NK-92 treated with Interleukin-12 subunit alpha and Interleukin-12 subunit beta, amount 100 ng/mL, for 24 hours (cell line): Measurements from ENCODE around the gene ENPEP.
A peak's percentile ranks its signal among the peaks of the same experiment; 100 is the strongest.
"Not testable (repeated sequence)": the region's sequence is repeated elsewhere in the genome, so short reads cannot be mapped to it uniquely, and the experiment has no call there.

Experiments used
- DNase-seq: peaks from one replicate; lab custom pipeline; 2025; lab: John Stamatoyannopoulos, UW

ENPEP gene

DNA sequence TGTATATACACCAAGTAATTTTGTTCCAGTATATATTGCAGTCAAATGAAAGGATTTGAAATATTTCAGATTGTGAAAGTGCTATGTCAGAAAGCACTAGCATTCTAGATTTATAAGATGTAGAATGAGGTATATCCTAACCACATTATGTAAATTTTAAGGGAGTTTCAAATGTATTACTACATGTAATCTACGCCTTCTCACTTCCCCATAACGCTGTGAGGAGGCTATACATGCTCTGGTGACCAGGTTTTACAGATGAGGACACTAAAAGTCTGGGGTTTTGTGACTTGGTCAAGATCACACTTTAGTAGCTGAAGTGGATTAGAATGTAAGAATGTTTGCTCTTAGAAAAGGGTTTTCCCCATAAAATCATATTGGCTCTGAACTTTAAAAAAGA, 8.1 kb downstream of the ENPEP start:
- DNase-seq, result no peak

DNA sequence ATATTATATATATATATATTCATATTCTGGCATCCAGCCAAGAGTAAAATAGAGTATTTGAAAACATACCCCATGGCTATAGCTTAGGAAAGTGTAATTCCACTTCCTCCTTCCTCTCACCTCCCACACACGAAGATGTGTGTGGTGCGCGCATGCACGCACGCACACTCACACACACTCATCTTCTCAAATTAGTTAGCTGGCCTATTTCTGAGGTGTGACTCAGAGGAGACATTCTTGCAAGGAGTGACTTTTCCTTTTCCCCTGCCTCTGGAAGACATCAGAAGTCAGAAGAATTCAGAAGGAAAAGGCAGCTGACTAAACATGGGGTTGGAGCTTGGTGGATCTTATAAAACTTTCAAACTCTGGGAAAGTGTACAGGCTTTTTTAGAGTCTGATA, 8.8 kb downstream of the ENPEP start:
- peak; percentile 3 for DNase-seq

- no peak for DNase-seq
These were observed 9.5 kb downstream of the ENPEP start for GRCh38 chr4:110485452-110485851.

DNA sequence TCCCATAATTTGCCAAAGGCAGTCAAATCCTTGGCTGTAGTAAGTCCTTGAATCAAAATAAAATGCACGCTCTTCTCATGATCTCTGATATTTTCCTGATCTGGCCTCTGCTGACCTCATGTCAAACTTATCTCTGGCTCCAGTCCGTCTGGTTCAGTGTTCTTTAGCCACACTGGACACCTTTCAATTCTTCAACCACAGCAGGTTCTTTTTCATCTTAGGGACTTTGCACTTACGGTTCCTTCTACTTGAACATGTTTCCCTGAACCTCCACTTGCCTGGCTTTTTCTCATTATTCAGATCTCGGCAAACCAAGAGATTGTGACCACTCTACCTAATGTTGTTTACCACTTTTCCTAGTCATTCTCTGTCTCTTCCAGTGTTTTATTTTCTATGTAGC, 10.3 kb downstream of the ENPEP start:
- no peak for DNase-seq

DNA sequence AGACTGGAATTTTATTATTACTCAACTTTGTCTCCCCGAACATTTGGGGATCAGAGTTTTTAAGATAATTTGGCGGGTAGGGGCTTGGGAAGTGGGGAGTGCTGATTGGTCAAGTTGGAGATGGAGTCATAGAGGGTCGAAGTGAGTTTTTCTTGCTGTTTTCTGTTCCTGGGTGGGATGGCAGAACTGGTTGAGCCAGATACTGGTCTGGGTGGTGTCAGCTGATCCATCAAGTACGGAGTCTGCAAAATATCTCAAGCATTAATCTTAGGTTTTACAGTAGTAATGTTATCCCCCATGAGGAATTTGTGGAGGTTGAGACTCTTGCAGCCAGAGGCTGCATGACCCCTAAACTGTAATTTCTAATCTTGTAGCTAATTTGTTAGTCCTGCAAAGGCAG, 10.9 kb downstream of the ENPEP start:
- DNase-seq, result not testable (repeated sequence)

DNA sequence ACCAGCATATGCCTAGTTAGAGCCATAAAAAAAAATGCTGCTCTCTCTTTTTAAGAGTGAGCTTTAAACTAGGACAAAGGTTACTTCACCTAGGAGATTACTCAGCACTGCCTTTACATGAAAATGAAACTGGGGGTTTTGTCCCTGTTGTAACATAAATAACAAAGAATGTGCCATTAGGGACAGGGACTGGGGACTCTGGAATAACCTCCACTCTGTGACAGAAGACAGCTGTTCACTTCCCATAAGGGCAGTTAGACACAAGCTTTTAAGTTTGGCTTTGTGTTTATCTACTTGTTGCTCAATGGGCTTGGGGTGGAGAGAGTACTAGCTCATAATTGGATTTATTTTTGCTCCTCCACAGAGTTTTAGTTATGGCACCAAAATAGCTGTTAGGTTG, 11.9 kb downstream of the ENPEP start:
- no peak for DNase-seq

DNA sequence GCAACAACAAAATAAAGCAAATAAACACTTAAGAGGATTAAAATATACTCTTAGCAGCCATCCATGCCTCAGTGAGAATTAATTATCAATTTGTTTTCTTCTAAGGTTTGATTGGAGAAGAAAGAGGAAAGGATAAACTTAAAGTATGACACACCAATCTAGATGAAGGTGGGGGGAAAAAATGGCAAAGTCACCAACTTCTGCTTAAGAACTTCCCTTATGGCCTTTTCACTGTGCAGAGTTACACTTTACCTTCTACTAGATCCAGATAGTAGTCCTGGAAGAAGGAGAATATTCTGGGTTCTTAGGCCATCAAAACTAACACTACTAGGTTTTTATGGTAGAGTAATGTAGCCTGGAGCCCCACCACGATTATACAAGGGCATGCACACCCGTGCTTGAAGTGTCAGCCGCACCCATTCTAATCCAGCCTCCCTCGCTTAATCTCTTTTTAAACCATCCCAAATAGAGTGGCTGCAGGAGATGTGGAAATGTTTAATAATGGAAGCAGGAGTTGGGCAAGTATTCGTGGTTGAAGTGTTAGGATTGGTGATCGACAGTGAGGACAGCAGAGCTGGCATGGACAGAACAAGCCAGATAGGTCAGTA, 14.1 kb downstream of the ENPEP start:
- no peak for DNase-seq

GRCh38 chr4:110492522-110492921, 16.6 kb downstream of the ENPEP start:
- DNase-seq, result no peak

- no peak for DNase-seq
These were observed 17.6 kb downstream of the ENPEP start for GRCh38 chr4:110493520-110493919.

GRCh38 chr4:110498420-110498819, 22.5 kb downstream of the ENPEP start:
- no peak for DNase-seq

- no peak for DNase-seq
These were observed 23.2 kb downstream of the ENPEP start for GRCh38 chr4:110499126-110499525.

GRCh38 chr4:110501826-110502225, 25.9 kb downstream of the ENPEP start:
- DNase-seq, result no peak

GRCh38 chr4:110503270-110504083, 27.5 kb downstream of the ENPEP start:
- no peak for DNase-seq

- DNase-seq, result no peak
These were observed 28.1 kb downstream of the ENPEP start for GRCh38 chr4:110504084-110504435.

GRCh38 chr4:110505440-110505839, 29.5 kb downstream of the ENPEP start:
- no peak for DNase-seq

- DNase-seq, result no peak
These were observed 33.1 kb downstream of the ENPEP start for GRCh38 chr4:110508827-110509710.

- no peak for DNase-seq
These were observed 34.3 kb downstream of the ENPEP start for GRCh38 chr4:110510277-110510676.

GRCh38 chr4:110510955-110511544, 35.1 kb downstream of the ENPEP start:
- no peak for DNase-seq

DNA sequence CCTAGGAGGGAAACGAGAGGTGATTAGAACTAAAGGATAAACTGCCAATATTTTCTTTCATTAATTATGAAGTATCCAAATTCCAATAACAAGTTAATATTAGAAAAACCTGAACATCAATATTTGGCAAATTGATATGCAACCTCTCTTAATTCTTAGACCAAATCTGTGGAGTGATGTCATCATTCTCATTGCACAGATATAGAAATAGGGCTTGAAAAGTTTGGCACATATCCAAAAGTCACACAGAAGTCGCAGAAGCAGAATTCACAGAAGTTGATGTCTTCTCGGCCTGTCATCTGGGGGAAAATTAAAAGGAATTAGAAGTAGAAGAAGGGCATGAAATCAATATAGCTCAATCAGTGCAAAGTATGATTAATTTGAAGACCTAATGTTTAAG, 36.9 kb downstream of the ENPEP start:
- DNase-seq, result no peak

DNA sequence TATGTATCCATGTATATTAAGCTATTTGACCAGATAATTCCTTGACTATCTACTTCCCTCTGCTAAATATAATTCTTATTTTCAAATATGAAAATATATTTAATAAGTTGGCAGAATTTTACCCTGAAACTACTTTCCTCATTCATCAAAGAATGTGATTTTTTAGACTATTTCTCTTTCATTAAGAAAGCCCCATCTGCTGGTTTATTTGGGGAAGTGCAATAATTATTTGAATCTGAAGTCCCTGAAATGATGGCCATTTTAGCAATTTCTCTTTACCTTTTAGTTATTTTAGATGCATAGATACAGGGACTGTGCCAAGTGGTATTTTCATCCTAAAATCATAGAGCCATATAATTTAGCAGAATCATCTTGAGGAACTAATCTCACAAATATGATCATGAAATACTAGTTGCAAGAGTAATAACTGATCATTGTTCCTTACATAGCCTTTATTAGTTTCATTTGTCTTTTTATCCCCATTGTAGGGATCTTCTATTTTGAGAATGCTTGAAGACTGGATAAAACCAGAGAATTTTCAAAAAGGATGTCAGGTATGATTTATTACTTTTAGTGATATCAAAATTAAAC, 39.0 kb downstream of the ENPEP start:
- DNase-seq, result no peak

DNA sequence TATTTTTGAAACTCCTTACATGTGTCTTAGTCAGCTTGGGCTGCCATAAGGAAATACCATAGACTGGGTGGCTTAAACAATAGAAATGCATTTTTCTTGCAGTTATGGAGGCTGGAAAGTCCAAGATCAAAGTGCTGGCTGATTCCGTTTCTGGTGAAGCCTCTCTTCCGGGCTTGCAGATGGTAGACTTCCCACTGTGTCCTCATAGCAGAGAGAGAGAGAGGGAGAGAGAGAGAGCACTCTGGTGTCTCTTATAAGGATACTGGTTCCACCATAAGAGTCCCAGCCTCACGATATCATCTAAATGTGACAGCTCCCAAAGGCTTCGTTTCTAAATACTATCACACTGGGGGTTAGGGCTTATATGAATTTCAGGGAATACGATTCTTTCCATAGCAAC, 39.7 kb downstream of the ENPEP start:
- no peak for DNase-seq
